GM18499 (cell line): ENCODE results near the gene BRD7.

ENCODE experiments used
- ATAC-seq: cut with Tn5 transposase; IDR thresholded peaks from one replicate; pipeline ENCODE4 v1.9.1; 2021; ENCODE audit warnings: moderate number of reproducible peaks; ENCODE audit not compliant: insufficient read depth, unreplicated experiment

Gene BRD7

DNA sequence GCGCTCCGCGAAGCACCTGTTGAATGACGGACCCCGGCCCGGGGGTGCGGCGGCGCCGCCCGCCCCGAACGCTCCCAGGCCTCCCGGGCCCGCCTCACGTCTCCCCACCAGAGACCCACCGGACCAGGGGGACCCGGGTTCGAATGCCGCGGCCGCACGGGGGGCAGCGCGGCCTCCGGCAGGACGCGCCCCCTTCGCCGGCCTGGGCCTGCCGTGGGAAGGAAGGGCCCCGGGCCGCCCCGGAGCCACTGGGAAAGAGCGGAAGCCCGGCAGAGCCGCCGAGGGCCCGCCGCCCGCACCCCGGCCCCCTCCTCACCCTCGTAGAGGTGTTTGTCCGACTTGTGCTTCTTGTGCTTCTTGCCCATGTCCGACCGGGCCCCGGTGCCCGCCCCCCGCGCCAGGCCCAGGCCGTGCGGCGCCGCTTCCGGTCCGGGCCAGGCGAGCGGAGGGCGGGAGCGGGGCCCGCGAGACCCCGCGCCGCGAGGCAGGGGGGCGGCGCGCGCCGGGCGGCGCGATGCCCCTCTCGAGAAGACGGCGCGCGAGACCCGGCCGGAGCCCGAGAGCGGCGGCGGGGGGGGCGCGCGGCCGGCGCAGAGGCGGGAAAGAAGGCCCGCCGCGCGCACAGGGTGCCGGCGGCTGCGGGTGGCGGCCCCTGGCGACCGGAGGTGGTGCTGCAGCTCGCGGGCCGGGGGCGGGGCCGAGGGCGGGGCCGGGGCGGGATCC, at the start of gene BRD7:
BRD7 (minus strand) TSS at position 579 of the 723 bp plus-strand sequence; CDS start at position 365, 214 bp downstream.
- ATAC-seq, result no peak

DNA sequence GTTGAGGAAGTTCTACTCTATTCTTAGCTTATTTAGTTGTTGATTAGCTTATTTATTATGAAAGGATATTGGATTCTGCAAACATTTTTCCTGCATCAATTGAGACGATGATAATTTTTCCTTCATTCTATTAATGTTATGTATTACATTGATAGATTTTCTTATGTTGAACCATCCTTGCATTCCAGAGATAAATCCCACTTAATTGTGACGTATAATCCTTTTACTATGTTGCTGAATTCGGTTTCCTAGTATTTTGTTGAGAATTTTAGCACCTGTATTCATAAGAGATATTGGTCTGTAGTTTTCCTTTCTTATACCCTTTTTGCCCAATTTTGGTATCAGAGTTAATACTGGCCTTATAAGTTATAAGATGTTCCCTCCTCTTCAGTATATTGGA, 47.6 kb upstream of the BRD7 start:
- ATAC-seq, result no peak

DNA sequence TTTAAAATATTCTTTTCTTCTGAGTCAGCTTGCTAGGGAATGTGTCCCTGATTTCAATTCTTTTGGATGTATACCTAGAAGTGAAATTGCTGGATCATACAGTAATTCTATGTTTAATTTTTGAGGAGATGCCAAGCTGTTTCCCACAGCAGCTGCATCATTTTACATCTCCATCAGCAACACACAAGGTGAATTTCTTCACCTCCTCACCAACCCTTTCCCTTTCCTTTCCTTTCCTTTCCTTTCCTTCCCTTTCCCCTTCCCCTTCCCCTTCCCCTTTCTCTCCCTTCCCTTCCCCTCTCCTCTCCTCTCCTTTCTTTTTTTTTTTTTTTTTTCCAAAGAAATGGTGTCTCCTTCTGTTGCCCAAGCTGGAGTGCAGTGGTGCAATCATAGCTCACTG, 45.4 kb upstream of the BRD7 start:
- no peak for ATAC-seq

DNA sequence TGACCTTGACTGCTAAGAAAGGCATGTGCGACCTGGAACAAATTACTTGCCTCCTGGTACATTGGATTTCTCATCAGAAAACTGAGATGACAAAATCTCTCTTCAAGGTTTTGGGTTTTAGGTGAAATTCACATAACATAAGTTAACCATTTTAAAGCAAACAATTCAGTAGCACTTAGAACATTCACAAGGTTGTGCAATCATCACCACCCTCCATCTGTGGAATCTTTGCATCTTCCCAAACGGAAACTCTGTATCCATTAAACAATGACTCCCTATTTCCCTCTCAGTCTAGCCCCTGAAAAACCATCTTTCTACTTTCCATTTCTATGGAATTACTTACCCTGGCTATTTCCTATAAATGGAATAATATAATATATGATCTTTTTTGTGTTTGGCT, 42.2 kb upstream of the BRD7 start:
- no peak for ATAC-seq

DNA sequence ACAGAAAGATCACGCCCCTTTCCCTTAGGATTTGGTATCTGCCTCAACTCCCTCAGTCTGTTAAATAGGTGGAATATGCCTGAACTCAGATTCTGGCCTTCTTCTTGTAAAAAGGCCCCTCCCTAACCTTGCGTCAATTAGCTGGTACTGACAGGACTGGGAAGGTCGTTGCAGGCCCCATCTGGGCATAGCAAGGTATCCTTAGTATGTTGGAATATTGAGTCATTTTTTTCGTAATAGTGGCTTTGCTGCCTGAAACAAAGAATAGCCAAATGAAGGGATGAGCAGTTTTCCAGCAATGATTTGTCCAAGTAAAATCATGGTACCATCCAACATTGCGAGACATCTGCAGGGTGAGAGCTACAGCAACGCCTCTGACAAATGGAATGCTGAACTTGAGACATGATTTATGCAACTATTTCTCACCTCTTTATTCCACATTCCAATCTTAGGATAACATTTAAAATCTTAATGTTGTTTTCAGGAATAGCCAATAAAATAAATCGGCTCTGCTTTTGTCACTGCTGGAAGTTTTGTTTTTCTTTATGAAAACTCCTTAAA, 39.3 kb upstream of the BRD7 start:
- no peak for ATAC-seq

DNA sequence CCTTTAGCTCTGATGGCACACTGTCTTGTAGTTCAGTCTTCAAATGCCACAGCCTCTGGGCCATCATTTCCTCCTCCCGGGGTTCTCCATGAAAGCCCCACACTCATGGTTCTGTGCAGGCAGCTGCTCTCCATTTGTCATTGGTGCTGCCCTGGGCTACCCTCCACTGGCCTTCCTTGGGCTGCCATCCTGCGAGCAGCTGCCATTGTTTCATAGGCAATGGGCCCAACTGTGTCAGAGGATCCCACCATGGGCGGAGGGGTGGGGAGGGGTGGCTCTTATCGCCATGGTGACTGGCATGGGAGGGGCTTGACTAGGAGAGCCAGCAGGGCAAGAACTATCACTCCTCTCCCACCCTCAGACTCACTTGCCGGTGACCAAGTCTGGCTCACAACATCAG, 38.6 kb upstream of the BRD7 start:
- ATAC-seq, result no peak

DNA sequence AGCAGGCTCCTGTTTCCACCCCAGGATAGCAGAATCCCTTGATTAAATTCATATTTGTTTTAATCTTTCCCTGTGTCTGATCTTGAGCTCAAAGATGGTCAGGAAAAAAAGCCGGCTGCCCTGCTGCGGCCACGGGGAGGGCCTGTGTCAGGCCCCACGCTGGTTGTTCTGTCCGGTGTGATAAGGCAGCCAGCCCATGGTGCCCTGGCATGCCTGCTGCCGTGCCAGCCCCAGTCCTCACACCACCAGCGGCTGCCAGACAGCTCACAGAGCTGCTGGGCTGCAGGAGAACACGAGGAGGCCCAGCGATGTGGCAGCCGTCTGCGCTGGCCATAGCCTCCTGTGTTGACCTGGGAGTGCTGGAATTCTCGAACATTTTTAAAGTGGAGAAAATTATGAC, 34.7 kb upstream of the BRD7 start:
- no peak for ATAC-seq

DNA sequence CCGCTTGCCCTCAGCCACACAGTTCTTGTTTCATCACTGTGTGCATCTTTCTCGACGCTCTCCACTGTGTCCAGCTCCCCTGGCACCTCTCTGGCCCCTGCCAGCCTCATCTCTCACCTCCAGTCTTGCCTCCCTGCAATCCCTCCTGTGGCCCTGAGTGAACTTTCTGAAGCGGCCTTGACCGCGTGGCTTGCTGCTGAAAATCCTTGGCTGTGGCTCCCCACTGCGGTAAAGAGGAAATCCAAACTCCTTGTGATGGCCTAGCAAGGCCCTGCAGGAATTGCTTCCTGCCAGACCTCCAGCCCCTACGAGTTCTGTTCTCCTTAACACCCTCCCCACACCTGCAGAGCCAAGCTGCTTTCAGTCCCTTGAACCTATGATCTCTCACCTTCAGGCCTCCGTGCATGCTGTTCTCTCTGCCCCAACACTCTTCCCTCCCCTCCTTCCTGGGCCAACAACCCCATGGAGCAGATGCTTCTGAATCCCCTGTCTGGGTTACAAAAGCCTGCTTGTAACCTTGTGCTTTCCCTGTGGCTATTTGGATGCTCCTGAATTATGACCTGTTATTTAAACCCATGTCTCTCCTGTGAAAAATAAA, 33.6 kb upstream of the BRD7 start:
- no peak for ATAC-seq

DNA sequence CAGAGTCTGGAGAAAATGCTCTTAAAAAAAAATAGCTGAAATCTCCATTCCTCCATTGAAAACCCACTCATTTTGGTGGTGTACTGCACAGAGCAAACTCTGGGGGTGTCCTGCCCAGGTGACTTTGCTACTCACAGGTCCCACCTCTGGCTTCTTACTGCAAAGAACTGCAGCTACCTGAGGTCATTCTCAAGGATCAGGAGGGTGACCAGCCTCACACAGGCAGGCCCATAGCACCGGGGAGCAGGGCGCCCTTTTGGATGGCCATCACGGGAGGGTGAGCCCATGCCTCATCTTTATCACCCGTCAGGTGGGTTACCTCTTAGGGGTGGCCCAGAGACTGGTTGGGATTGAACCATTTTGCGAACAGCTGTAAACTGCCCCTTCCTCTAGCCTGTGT, 32.6 kb upstream of the BRD7 start:
- ATAC-seq, result no peak

DNA sequence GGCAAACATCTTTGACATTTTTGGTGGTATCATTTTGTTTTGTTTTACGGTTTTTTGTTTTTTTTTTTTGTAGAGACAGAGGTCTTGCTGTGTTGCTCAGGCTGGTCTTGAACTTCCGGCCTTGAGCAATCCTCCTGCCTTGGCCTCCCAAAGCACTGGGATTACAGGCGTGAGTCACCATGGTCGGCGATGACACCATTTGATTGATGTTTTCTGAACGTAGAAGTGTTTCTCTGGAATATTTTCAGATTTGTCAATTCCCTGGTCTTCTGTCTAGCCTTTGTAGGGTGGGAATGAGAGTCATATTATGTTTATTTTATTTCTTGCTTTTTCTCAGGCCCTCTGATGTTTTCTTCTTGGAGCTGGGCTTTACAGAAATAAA, 32.2 kb upstream of the BRD7 start:
- no peak for ATAC-seq

DNA sequence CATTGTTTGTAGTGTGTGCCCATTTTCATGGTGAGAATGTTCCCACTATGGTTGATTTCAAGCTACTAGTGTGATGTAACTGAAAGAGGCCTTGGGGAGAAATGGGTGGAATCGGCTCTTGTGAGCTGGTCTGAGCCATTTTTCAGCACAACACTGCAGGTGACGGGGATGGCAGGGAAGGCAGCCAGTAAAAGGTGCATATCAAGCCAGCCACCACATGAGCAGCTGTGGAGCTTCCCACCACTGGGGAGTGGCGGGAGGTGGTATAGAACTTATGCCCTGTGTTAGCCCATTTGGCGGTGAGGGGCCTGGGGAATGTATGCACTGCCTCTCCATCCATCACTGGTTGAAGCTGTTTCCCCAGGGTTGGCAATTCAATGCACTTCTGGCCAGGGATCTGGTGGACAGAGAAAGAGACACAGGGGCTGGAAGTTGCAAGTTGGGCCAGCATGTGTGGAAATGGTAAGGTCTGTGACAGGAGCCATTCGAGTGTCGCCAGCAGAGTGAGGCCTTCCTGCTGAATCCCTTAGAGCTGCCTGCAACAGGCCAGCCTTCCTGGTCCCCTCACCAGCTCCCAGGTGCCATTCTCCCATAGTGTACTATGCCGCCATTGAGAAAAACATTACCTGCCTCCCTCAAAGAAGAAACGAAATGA, 31.7 kb upstream of the BRD7 start:
- ATAC-seq, result no peak

DNA sequence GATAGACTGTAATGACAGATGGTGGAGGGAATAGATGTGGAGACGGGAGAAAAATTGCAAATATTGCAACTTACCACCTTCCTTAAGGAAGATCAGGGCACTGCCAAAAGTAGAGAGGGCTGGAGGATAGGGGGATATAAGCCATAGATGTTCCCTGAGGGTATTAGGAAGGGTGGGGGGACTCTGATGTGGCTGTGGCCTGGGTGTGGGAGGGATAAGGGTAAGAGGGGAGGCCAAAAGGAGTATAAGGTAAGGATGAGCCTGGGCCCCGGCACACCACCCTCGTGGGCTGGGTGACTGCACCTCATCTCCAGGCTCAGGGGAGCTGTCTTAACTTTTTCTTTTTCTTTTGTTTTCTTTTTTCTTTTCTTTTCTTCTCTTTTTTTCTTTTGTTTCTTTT, 30.6 kb upstream of the BRD7 start:
- no peak for ATAC-seq

DNA sequence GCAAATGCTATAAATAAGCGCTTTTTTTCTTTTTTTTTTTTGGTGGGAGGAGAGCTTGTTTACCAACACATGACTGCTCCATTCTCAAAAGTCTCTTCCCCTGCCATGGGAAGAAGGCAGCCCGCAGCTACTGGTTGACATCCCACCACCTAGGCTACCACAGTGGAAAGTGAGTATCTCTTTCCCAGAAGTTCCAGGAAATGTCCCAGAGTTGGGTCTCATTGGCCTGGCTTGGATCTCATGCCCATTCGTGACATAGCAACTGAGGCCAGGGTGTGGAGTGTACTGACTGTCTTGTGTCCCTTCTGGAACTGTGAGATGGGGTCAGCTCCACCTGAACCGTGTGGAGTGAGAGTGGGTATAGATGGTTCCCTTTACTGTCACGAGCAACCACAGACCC, 29.5 kb upstream of the BRD7 start:
- no peak for ATAC-seq

DNA sequence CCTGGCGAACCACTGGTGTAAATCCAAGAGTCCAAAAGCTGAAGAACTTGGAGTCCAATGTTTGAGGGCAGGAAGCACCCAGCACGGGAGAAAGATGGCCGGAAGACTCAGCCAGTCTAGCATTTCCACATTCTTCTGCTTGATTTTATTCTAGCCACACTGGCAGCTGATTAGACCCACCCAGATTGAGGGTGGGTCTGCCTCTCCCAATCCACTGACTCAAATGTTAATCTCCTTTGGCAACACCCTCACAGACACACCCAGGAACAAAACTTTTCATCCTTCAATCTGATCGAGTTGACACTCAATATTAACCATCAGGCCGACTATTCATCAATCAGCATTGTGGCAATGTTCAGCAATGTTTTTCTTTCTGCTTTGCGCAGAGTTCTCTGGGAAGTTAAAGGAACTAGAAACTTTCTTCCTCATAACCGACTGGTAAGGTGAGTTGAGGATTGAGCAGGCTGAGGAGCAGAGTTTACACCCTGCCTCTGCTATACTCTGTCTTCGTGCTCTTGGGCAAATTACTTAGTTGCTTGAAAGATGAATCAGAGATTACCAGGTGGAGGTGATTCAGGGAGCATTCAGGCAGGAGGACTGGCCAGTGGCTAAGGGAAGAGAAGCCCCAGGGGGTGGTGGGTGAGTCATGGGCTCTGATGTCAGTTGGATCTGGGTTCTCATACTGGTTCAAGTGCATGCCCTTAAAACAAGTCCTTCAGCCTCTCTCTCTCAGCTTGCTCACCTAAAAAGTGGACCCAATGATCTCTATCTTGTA, 28.2 kb upstream of the BRD7 start:
- ATAC-seq, result no peak

DNA sequence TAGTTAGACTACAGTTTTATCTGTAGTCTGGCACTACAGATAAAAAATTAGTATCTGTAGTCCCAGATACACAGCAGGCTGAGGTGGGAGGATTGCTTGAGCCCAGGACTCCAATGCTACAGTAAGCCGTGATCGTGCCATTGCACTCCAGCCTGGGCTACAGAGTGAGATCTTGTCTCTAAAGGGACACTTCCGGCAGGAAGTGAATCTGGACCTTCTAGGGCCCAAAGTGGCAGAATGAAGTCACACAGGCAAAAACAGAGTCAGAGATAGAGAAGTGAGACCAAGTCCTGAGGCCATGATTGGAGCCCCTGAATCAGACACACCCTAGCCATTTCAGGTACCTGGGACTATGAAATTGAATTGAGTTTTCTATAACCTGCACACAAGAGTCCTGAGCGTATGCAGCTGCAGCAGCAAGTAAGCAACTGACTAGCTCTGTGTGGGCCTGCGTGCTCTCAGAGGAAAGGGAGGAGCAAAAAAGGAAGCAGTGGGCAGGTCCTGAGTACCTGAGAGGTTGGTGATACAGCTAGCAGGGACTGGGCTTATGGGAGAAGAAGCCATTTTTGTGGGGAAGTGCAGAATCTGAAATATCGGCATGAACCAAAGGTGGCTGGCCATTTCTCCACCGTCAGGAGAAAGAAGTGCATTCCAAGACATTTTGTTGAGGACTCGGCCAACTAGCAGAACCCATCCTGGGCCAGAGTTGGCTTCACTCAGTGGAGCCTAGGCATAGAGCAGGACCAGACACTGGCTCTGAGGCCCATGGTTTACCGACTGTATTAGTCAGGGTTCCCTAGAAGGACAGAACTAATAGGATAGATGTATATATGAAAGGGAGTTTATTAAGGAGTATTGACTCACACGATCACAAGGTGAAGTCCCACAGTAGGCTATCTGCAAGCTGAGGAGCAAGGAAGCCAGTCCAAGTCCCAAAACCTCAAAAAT, 27.2 kb upstream of the BRD7 start:
- peak; percentile 69 for ATAC-seq

DNA sequence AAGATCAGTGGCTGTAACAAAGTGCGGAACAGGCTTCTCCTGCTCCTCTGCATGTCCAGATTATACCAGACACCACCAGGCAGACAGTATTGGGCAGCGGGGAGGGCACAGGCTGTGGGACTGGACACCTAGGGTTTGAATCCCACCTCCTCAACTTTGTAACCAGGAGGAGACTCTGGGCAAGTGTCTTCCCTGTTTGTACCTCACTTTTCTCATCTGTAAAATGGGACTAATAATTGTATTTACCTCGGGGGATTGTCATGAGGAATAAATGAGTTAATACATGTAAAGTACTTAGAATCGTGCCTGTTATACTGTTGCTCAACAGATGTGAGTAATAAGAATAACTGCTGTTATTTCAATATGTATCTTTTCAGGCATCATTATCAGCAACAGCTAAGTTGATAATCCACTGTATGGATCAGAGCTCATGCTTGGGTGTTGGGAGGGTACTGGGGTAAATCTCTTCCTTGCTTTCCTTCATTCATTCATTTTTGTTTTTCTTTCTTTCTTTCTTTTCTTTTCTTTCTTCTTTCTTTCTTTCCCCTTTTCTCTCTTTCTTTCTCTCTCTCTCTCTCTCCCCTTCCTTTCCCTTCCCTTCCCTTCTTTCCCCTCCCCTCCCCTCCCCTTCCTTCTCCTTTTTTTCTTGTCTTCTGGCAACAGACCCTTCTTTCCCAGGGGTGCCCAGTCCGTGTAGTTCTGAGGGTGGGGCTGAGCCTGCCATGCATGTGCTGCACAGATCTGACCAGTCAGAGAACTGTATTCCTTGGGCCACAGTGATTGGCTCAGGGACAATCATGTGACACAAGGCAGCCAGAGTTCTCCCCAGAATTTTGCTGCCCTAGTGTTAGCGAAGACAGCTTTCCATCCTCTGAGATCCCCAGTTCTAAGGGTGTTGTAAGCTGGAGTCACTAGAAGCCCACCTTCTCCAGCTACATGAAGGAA, 25.3 kb upstream of the BRD7 start:
- no peak for ATAC-seq

DNA sequence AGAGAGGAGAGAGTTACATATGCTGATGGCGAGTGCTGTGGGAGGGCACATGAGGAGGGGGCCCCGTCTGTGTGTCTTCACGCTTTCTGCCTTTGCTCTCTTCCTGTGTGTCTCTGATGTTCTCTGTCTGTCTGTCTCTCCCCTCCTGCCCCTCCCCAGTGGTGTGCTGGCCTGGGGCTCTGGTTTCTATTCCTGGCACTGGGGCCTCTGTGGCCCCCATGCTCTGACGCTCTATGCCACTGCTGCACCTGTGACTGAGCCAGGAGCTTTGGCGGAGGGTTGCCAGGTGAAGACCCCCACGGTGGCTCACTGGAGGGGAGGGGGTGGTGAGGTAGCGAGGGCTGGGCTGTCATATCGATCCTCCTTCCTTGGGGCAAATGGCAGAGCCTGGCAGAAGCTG, 24.6 kb upstream of the BRD7 start:
- no peak for ATAC-seq

DNA sequence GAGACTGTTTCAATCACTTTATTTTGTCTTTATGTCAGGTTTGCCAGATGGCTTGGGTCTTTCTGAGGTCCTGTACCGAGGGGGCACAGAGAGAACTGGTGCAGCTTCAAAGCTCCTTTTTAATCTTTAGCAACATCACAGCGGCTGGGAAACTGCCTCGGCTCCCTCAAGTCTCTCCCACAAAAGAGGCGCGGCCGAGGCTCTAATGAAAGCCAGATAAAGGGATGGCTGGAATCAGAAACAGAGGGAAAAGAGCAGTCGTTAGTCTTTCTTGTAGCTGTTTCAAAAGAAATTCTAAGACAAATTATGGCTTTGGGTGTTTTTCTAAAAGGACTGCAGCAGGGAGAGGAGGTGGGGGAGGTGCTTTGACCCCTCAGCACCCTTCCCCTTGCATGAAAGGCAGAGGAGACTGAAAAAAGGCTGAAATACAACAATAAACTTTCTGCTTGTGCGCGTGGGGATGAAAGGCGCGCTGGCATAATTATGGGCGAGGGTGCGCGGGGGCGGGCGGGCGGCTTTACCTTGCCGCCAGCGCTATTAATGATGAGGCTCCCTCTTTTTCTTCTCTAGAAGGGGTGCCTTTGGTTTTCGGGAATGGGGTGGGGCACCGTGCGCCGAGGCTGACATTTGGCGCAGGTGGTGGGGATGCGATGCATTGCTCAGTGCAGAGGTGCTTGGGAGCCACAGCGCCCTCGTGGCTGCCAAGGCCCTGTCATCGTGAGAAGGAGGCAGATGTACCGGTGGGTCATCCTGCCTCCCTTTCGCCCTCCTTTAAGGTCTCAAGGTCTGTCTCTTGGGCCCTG, 22.3 kb upstream of the BRD7 start:
- no peak for ATAC-seq
